Esophagus muscularis mucosa (tissue), 3 donors: Measurements from ENCODE around the gene KIAA1958.

Experiments
- CTCF ChIP-seq, 3 experiments: fragments of 200-600 bp in 2 of 3; fragments of 450-650 bp in 1 of 3; sonication (generic) in 2 of 3; IDR thresholded peaks; one replicate each; pipeline ENCODE4 v1.5.1; 2017 to 2019; ENCODE audit warnings: antibody characterized with exemption in 3 of 3, mild to moderate bottlenecking in 2 of 3, moderate library complexity in 1 of 3
- POLR2A ChIP-seq: fragments of 450-650 bp; IDR thresholded peaks from one replicate; pipeline ENCODE4 v1.6.1; 2017; ENCODE audit warnings: antibody characterized with exemption, moderate library complexity, mild to moderate bottlenecking, low read depth

GRCh38 chr9:112705768-112706427 is 219.3 kb downstream of the KIAA1958 start:
- no peak for TF ChIP-seq POLR2A
- TF ChIP-seq CTCF (IDR thresholded peaks at IDR 0.05) = peak in 1 of 3 experiments; percentile 29
